ENCODE measurements around the gene CDC42BPA.

Gene CDC42BPA

GRCh38 chr1:226981386-226981817 is 336.9 kb downstream of the CDC42BPA start:
- Histone ChIP-seq H3K4me1 (ENCODE audit: control insufficient read depth in 5 of 5, insufficient read depth in 5 of 5, low read length in 5 of 5) (peaks cover 2 to 60% (median 31%) of the 10 kb centered on the region in 5 donors), H3K27ac (ENCODE audit: low read depth, low read length) (peak overlapping the region; percentile 74), H3K9me3 (ENCODE audit: control insufficient read depth in 5 of 5, low read length in 5 of 5) (no peaks in the 10 kb centered on the region), H3K27me3 (ENCODE audit: control insufficient read depth in 5 of 5, insufficient read depth in 4 of 5, low read length in 5 of 5) (no peaks in the 10 kb centered on the region), H3K4me3 (ENCODE audit: low read depth in 1 of 5, low read length in 5 of 5) (no peak overlapping the region), H3K9ac (ENCODE audit: low read length in 5 of 5) (no peak overlapping the region), H3K36me3 (ENCODE audit: control insufficient read depth in 5 of 5, insufficient read depth in 5 of 5, low read length in 5 of 5) (peaks cover 0 to 84% (median 69%) of the 10 kb centered on the region in 5 donors)

- Histone ChIP-seq H3K36me3 (ENCODE audit: control insufficient read depth in 5 of 5, insufficient read depth in 5 of 5, low read length in 5 of 5) (peaks cover 0 to 77% (median 63%) of the 10 kb centered on the region in 5 donors), H3K4me3 (ENCODE audit: low read depth in 1 of 5, low read length in 5 of 5) (no peak overlapping the region), H3K27me3 (ENCODE audit: control insufficient read depth in 5 of 5, insufficient read depth in 4 of 5, low read length in 5 of 5) (no peaks in the 10 kb centered on the region), H3K4me1 (ENCODE audit: control insufficient read depth in 5 of 5, insufficient read depth in 5 of 5, low read length in 5 of 5) (peaks cover 2 to 60% (median 31%) of the 10 kb centered on the region in 5 donors), H3K27ac (ENCODE audit: low read depth, low read length) (peak overlapping the region; percentile 74), H3K9ac (ENCODE audit: low read length in 5 of 5) (peak overlapping the region in 2 of 5 donors; percentile 23 to 25), H3K9me3 (ENCODE audit: control insufficient read depth in 5 of 5, low read length in 5 of 5) (no peaks in the 10 kb centered on the region)
Observed at GRCh38 chr1:226980565-226981385, 337.5 kb downstream of the CDC42BPA start.

GRCh38 chr1:226980122-226980560 is 338.2 kb downstream of the CDC42BPA start:
- Histone ChIP-seq H3K36me3 (ENCODE audit: control insufficient read depth in 5 of 5, insufficient read depth in 5 of 5, low read length in 5 of 5) (peaks cover 0 to 73% (median 57%) of the 10 kb centered on the region in 5 donors), H3K4me1 (ENCODE audit: control insufficient read depth in 5 of 5, insufficient read depth in 5 of 5, low read length in 5 of 5) (peaks cover 2 to 66% (median 38%) of the 10 kb centered on the region in 5 donors), H3K27ac (ENCODE audit: low read depth, low read length) (peak overlapping the region; percentile 74), H3K27me3 (ENCODE audit: control insufficient read depth in 5 of 5, insufficient read depth in 4 of 5, low read length in 5 of 5) (no peaks in the 10 kb centered on the region), H3K9me3 (ENCODE audit: control insufficient read depth in 5 of 5, low read length in 5 of 5) (no peaks in the 10 kb centered on the region), H3K9ac (ENCODE audit: low read length in 5 of 5) (peak overlapping the region in 3 of 5 donors; percentile 23 to 43 (median 25)), H3K4me3 (ENCODE audit: low read depth in 1 of 5, low read length in 5 of 5) (no peak overlapping the region)

- Histone ChIP-seq H3K27me3 (ENCODE audit: control insufficient read depth in 5 of 5, insufficient read depth in 4 of 5, low read length in 5 of 5) (no peaks in the 10 kb centered on the region), H3K9ac (ENCODE audit: low read length in 5 of 5) (peak overlapping the region in 3 of 5 donors; percentile 25 to 64 (median 43)), H3K36me3 (ENCODE audit: control insufficient read depth in 5 of 5, insufficient read depth in 5 of 5, low read length in 5 of 5) (peaks cover 0 to 68% (median 52%) of the 10 kb centered on the region in 5 donors), H3K27ac (ENCODE audit: low read depth, low read length) (peak overlapping the region; percentile 74), H3K9me3 (ENCODE audit: control insufficient read depth in 5 of 5, low read length in 5 of 5) (no peaks in the 10 kb centered on the region), H3K4me3 (ENCODE audit: low read depth in 1 of 5, low read length in 5 of 5) (no peak overlapping the region), H3K4me1 (ENCODE audit: control insufficient read depth in 5 of 5, insufficient read depth in 5 of 5, low read length in 5 of 5) (peaks cover 7 to 71% (median 43%) of the 10 kb centered on the region in 5 donors)
Observed at GRCh38 chr1:226979517-226980121, 338.7 kb downstream of the CDC42BPA start.

- Histone ChIP-seq H3K9ac (ENCODE audit: low read length in 5 of 5) (peak overlapping the region in 1 of 5 donors; percentile 64), H3K36me3 (ENCODE audit: control insufficient read depth in 5 of 5, insufficient read depth in 5 of 5, low read length in 5 of 5) (peaks cover 0 to 63% (median 47%) of the 10 kb centered on the region in 5 donors), H3K4me3 (ENCODE audit: low read depth in 1 of 5, low read length in 5 of 5) (no peak overlapping the region), H3K9me3 (ENCODE audit: control insufficient read depth in 5 of 5, low read length in 5 of 5) (no peaks in the 10 kb centered on the region), H3K27me3 (ENCODE audit: control insufficient read depth in 5 of 5, insufficient read depth in 4 of 5, low read length in 5 of 5) (no peaks in the 10 kb centered on the region), H3K4me1 (ENCODE audit: control insufficient read depth in 5 of 5, insufficient read depth in 5 of 5, low read length in 5 of 5) (peaks cover 7 to 73% (median 48%) of the 10 kb centered on the region in 5 donors), H3K27ac (ENCODE audit: low read depth, low read length) (peak overlapping the region; percentile 74)
Observed at GRCh38 chr1:226979115-226979516, 339.2 kb downstream of the CDC42BPA start.

GRCh38 chr1:226978432-226979114 is 339.7 kb downstream of the CDC42BPA start:
- Histone ChIP-seq H3K9me3 (ENCODE audit: control insufficient read depth in 5 of 5, low read length in 5 of 5) (no peaks in the 10 kb centered on the region), H3K4me1 (ENCODE audit: control insufficient read depth in 5 of 5, insufficient read depth in 5 of 5, low read length in 5 of 5) (peaks cover 7 to 73% (median 53%) of the 10 kb centered on the region in 5 donors), H3K27me3 (ENCODE audit: control insufficient read depth in 5 of 5, insufficient read depth in 4 of 5, low read length in 5 of 5) (no peaks in the 10 kb centered on the region), H3K27ac (ENCODE audit: low read depth, low read length) (peak overlapping the region; percentile 74), H3K9ac (ENCODE audit: low read length in 5 of 5) (peak overlapping the region in 1 of 5 donors; percentile 64), H3K4me3 (ENCODE audit: low read depth in 1 of 5, low read length in 5 of 5) (no peak overlapping the region), H3K36me3 (ENCODE audit: control insufficient read depth in 5 of 5, insufficient read depth in 5 of 5, low read length in 5 of 5) (peaks cover 0 to 58% (median 46%) of the 10 kb centered on the region in 5 donors)

- H3K4me1 ChIP-seq (ENCODE audit: control insufficient read depth in 5 of 5, insufficient read depth in 5 of 5, low read length in 5 of 5) = peaks cover 7 to 80% (median 61%) of the 10 kb centered on the region in 5 donors
- no peaks in the 10 kb centered on the region for H3K9me3 ChIP-seq (ENCODE audit: control insufficient read depth in 5 of 5, low read length in 5 of 5)
- no peak overlapping the region for H3K9ac ChIP-seq (ENCODE audit: low read length in 5 of 5)
- H3K4me3 ChIP-seq (ENCODE audit: low read depth in 1 of 5, low read length in 5 of 5) = no peak overlapping the region
- H3K27ac ChIP-seq (ENCODE audit: low read depth, low read length) = no peak overlapping the region
- H3K36me3 ChIP-seq (ENCODE audit: control insufficient read depth in 5 of 5, insufficient read depth in 5 of 5, low read length in 5 of 5) = peaks cover 0 to 50% (median 38%) of the 10 kb centered on the region in 5 donors
- no peaks in the 10 kb centered on the region for H3K27me3 ChIP-seq (ENCODE audit: control insufficient read depth in 5 of 5, insufficient read depth in 4 of 5, low read length in 5 of 5)
Observed at GRCh38 chr1:226977643-226978431, 340.5 kb downstream of the CDC42BPA start.

GRCh38 chr1:226976978-226977642 is 341.2 kb downstream of the CDC42BPA start:
- H3K4me3 ChIP-seq (ENCODE audit: low read depth in 1 of 5, low read length in 5 of 5) = no peak overlapping the region
- peaks cover 7 to 86% (median 63%) of the 10 kb centered on the region in 5 donors for H3K4me1 ChIP-seq (ENCODE audit: control insufficient read depth in 5 of 5, insufficient read depth in 5 of 5, low read length in 5 of 5)
- peaks cover 0 to 44% (median 31%) of the 10 kb centered on the region in 5 donors for H3K36me3 ChIP-seq (ENCODE audit: control insufficient read depth in 5 of 5, insufficient read depth in 5 of 5, low read length in 5 of 5)
- no peak overlapping the region for H3K27ac ChIP-seq (ENCODE audit: low read depth, low read length)
- no peak overlapping the region for H3K9ac ChIP-seq (ENCODE audit: low read length in 5 of 5)
- peaks cover 0 to under 1% (median 0%) of the 10 kb centered on the region in 5 donors for H3K9me3 ChIP-seq (ENCODE audit: control insufficient read depth in 5 of 5, low read length in 5 of 5)
- no peaks in the 10 kb centered on the region for H3K27me3 ChIP-seq (ENCODE audit: control insufficient read depth in 5 of 5, insufficient read depth in 4 of 5, low read length in 5 of 5)

Data from subcutaneous abdominal adipose tissue (tissue), 5 donors.